ENCODE measurements around the gene URB1. TPM values are rescaled to one million over a fixed set of nuclear protein-coding genes. Genes with fewer than 3 reads are reported as not detected.

URB1 gene
- total RNA-seq, 2 experiments from 2014 or later: 19.4 to 25.4 TPM

- H3K9me2 ChIP-seq (ENCODE audit: insufficient read depth, low read length): no peaks in the 10 kb centered on the region
- no TSS peak for BruUV-seq (replicated peaks)
- no peak for TF ChIP-seq EZH2phosphoT487 (IDR thresholded peaks at IDR 0.05; ENCODE audit: borderline replicate concordance, low read depth, low read length)
- no peak for TF ChIP-seq CTCF (conservative IDR thresholded peaks at IDR 0.05; ENCODE audit: low read length)
- no peaks in the 10 kb centered on the region for H3K79me2 ChIP-seq (ENCODE audit: insufficient read depth, low read depth, low read length)
- H3K27ac ChIP-seq (ENCODE audit: low read depth, low read length, poor library complexity, severe bottlenecking): no peak overlapping the region
- H3K4me2 ChIP-seq (ENCODE audit: low read length): no peak overlapping the region
- H3K4me1 ChIP-seq (ENCODE audit: insufficient read depth, low read length, poor library complexity, severe bottlenecking): no peaks in the 10 kb centered on the region
- H4K20me1 ChIP-seq (ENCODE audit: insufficient read depth, low read length): no peaks in the 10 kb centered on the region
- no peak overlapping the region for H3K4me3 ChIP-seq (ENCODE audit: low read depth, low read length, poor library complexity, severe bottlenecking)
- H3K36me3 ChIP-seq (ENCODE audit: insufficient read depth, low read length): no peaks in the 10 kb centered on the region
- H2AFZ ChIP-seq (ENCODE audit: low read length): no peak overlapping the region
- ChIA-PET CTCF (ENCODE audit: unreplicated experiment) (no interaction called here), POLR2A (interaction anchor here (0.6 to 0.7 kb wide), 3 partner anchors 195 to 615 kb away, joined by 3 to 4 read pairs (median 4); no protein-coding TSS in a partner anchor)
- no peaks in the 10 kb centered on the region for H3K9me3 ChIP-seq (ENCODE audit: low read length)
- intact Hi-C loops (cut with micrococcal nuclease; ENCODE audit: unreplicated experiment): no loop called here
- no peak for DNase-seq (ENCODE audit: low spot score)
These were observed 30.7 kb upstream of the URB1 start for GRCh38 chr21:32423320-32424190.

GRCh38 chr21:32422064-32422463 is 29.3 kb upstream of the URB1 start:
- H3K36me3 ChIP-seq (ENCODE audit: insufficient read depth, low read length): no peaks in the 10 kb centered on the region
- BruUV-seq (replicated peaks): no TSS peak
- H3K4me3 ChIP-seq (ENCODE audit: low read depth, low read length, poor library complexity, severe bottlenecking): no peak overlapping the region
- no peak for DNase-seq (ENCODE audit: low spot score)
- no peaks in the 10 kb centered on the region for H4K20me1 ChIP-seq (ENCODE audit: insufficient read depth, low read length)
- no peaks in the 10 kb centered on the region for H3K9me2 ChIP-seq (ENCODE audit: insufficient read depth, low read length)
- no peaks in the 10 kb centered on the region for H3K79me2 ChIP-seq (ENCODE audit: insufficient read depth, low read depth, low read length)
- no peaks in the 10 kb centered on the region for H3K4me1 ChIP-seq (ENCODE audit: insufficient read depth, low read length, poor library complexity, severe bottlenecking)
- CTCF ChIA-PET (ENCODE audit: unreplicated experiment): no interaction called here
- intact Hi-C loops (cut with micrococcal nuclease; ENCODE audit: unreplicated experiment): no loop called here
- H3K27ac ChIP-seq (ENCODE audit: low read depth, low read length, poor library complexity, severe bottlenecking): no peak overlapping the region
- no peak for TF ChIP-seq EZH2phosphoT487 (IDR thresholded peaks at IDR 0.05; ENCODE audit: borderline replicate concordance, low read depth, low read length)
- TF ChIP-seq CTCF (conservative IDR thresholded peaks at IDR 0.05; ENCODE audit: low read length): no peak
- H3K9me3 ChIP-seq (ENCODE audit: low read length): no peaks in the 10 kb centered on the region
- H3K4me2 ChIP-seq (ENCODE audit: low read length): no peak overlapping the region
- POLR2A ChIA-PET: interaction anchor here (0.5 kb wide), 1 partner anchor 634 kb away, joined by 3 read pairs; no protein-coding TSS in a partner anchor
- H2AFZ ChIP-seq (ENCODE audit: low read length): no peak overlapping the region

- Histone ChIP-seq H2AFZ (ENCODE audit: low read length) (no peak overlapping the region), H3K79me2 (ENCODE audit: insufficient read depth, low read depth, low read length) (no peaks in the 10 kb centered on the region), H3K4me2 (ENCODE audit: low read length) (no peak overlapping the region), H3K9me3 (ENCODE audit: low read length) (no peaks in the 10 kb centered on the region), H3K4me3 (ENCODE audit: low read depth, low read length, poor library complexity, severe bottlenecking) (no peak overlapping the region), H3K4me1 (ENCODE audit: insufficient read depth, low read length, poor library complexity, severe bottlenecking) (no peaks in the 10 kb centered on the region), H3K36me3 (ENCODE audit: insufficient read depth, low read length) (no peaks in the 10 kb centered on the region), H4K20me1 (ENCODE audit: insufficient read depth, low read length) (no peaks in the 10 kb centered on the region), H3K9me2 (ENCODE audit: insufficient read depth, low read length) (no peaks in the 10 kb centered on the region), H3K27ac (ENCODE audit: low read depth, low read length, poor library complexity, severe bottlenecking) (no peak overlapping the region)
- POLR2A ChIA-PET: no interaction called here
- no TSS peak for BruUV-seq (replicated peaks)
- CTCF ChIA-PET (ENCODE audit: unreplicated experiment): no interaction called here
- no peak for DNase-seq (ENCODE audit: low spot score)
- TF ChIP-seq EZH2phosphoT487 (IDR thresholded peaks at IDR 0.05; ENCODE audit: borderline replicate concordance, low read depth, low read length) (no peak), CTCF (conservative IDR thresholded peaks at IDR 0.05; ENCODE audit: low read length) (no peak)
- intact Hi-C loops (cut with micrococcal nuclease; ENCODE audit: unreplicated experiment): no loop called here
These were observed 25.3 kb upstream of the URB1 start for GRCh38 chr21:32418146-32418545.
